ENCODE results near the gene S100A1.

The S100A1 gene

DNA sequence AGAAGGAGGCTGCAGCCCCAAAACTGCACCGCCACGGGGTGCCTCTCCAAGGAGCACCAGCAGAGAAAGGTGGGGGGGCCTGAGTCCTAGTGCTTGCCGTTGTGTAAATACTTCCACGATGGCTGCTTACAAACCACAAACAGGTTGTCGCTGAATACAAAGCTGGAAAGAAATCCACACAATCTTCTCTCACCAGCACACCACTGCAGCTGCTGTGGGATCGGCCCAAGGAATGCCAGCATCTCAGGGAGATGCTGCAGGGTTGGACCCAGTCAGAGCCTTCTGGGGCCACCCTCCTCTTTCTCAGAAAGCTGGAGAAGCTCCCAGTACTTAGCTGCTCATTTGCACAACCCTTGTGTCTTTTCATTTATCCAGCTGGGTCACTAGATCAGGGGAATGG, 9.1 kb upstream of the S100A1 start:
- no peaks in the 10 kb centered on the region for H3K9me3 ChIP-seq (ENCODE audit: severe bottlenecking)
- no peak overlapping the region for H3K27ac ChIP-seq (ENCODE audit: poor library complexity, severe bottlenecking)
- DNase-seq (ENCODE audit: low spot score): no peak
- peaks cover 45% of the 10 kb centered on the region for H3K36me3 ChIP-seq (ENCODE audit: low read depth)
- peaks cover 17% of the 10 kb centered on the region for H3K4me1 ChIP-seq (ENCODE audit: insufficient read depth, poor library complexity, severe bottlenecking)
- TF ChIP-seq, protein P1, sequence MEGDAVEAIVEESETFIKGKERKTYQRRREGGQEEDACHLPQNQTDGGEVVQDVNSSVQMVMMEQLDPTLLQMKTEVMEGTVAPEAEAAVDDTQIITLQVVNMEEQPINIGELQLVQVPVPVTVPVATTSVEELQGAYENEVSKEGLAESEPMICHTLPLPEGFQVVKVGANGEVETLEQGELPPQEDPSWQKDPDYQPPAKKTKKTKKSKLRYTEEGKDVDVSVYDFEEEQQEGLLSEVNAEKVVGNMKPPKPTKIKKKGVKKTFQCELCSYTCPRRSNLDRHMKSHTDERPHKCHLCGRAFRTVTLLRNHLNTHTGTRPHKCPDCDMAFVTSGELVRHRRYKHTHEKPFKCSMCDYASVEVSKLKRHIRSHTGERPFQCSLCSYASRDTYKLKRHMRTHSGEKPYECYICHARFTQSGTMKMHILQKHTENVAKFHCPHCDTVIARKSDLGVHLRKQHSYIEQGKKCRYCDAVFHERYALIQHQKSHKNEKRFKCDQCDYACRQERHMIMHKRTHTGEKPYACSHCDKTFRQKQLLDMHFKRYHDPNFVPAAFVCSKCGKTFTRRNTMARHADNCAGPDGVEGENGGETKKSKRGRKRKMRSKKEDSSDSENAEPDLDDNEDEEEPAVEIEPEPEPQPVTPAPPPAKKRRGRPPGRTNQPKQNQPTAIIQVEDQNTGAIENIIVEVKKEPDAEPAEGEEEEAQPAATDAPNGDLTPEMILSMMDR (IDR thresholded peaks at IDR 0.05; ENCODE audit: poor library complexity, severe bottlenecking): no peak
- no peak overlapping the region for H3K4me3 ChIP-seq (ENCODE audit: severe bottlenecking)
- ATAC-seq (ENCODE audit: low read depth): no peak
- no peaks in the 10 kb centered on the region for H3K27me3 ChIP-seq (ENCODE audit: insufficient read depth, poor library complexity, severe bottlenecking)

DNA sequence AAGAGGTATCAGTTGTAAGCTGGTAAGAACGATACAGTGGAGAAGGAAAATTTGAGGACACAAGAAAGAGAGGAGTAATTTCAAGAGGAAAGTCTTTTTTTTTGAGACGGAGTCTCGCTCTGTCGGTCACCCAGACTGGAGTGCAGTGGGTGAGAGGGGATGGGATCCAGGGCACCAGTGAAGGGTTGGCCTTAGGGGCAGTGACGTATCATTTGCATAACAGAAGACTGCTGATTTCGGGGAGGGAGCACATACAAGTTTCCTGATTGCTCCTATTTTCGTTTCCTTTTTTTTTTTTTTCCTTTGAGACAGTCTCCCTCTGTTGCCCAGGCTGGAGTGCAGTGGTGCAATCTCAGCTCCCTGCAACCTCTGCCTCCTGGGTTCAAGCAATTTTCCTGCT, 5.1 kb upstream of the S100A1 start:
- no peaks in the 10 kb centered on the region for H3K9me3 ChIP-seq (ENCODE audit: severe bottlenecking)
- TF ChIP-seq, protein P1 (IDR thresholded peaks at IDR 0.05; ENCODE audit: poor library complexity, severe bottlenecking): no peak
- no peak overlapping the region for H3K4me3 ChIP-seq (ENCODE audit: severe bottlenecking)
- ATAC-seq (ENCODE audit: low read depth) (no peak), DNase-seq (ENCODE audit: low spot score) (no peak)
- peaks cover 43% of the 10 kb centered on the region for H3K36me3 ChIP-seq (ENCODE audit: low read depth)
- H3K27me3 ChIP-seq (ENCODE audit: insufficient read depth, poor library complexity, severe bottlenecking): no peaks in the 10 kb centered on the region
- H3K4me1 ChIP-seq (ENCODE audit: insufficient read depth, poor library complexity, severe bottlenecking): peaks cover 6% of the 10 kb centered on the region
- H3K27ac ChIP-seq (ENCODE audit: poor library complexity, severe bottlenecking): no peak overlapping the region

DNA sequence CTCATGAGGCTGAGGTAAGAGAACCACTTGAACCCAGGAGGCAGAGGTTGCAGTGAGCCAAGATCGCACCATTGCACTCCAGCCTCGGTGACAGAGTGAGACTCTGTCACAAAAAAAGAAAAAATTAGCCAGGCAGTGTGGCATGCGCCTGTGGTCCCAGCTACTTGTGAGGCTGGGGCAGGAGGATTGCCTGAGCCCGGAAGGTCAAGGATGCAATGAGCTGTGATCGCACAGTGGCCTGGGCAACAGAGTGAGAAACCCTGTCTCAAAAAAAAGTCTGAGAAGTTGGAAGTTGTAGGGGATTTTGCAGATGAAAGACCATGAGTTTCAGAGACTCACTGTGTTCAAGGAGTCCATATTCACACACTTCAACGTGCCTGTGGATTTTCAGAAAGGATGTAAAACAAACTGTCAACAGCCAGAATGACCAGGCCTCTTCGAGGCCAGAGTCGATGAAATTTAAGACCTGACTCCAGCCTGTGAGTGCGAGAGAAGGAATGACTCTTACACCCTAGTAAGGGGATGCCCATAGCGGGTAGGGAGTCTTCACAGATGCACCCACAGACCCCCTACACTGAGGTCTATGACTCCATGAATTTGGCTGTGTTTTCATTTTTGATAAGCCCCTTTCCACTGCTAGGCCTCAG, 3.1 kb upstream of the S100A1 start:
- Histone ChIP-seq H3K4me3 (ENCODE audit: severe bottlenecking) (no peak overlapping the region), H3K36me3 (ENCODE audit: low read depth) (peaks cover 34% of the 10 kb centered on the region), H3K27ac (ENCODE audit: poor library complexity, severe bottlenecking) (no peak overlapping the region), H3K4me1 (ENCODE audit: insufficient read depth, poor library complexity, severe bottlenecking) (peaks cover 6% of the 10 kb centered on the region), H3K9me3 (ENCODE audit: severe bottlenecking) (no peaks in the 10 kb centered on the region), H3K27me3 (ENCODE audit: insufficient read depth, poor library complexity, severe bottlenecking) (no peaks in the 10 kb centered on the region)
- DNase-seq (ENCODE audit: low spot score) (no peak), ATAC-seq (ENCODE audit: low read depth) (no peak)
- TF ChIP-seq, protein P1 (IDR thresholded peaks at IDR 0.05; ENCODE audit: poor library complexity, severe bottlenecking): no peak

DNA sequence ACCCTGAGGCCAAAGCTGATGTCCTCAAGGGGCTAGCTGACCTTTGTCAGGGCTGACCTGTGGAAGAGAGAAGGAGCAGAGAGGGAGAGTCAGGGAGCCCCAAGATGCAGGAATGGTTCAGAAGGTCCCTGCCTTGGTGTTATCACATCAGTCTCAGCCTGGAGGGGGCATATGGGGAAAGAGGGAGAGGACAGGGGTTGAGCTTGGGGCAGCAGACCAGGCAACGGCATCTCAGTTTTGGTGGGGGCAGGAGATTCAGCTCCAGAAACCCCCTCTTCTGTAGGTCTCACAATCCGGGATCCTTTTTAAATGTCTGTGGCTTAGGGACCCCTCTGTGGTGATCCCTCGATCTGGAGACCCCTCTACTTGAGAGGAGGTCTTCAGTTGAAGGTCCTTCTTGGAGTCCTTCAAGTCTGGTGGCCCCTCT, 1.7 kb upstream of the S100A1 start:
- ATAC-seq (ENCODE audit: low read depth) (no peak), DNase-seq (ENCODE audit: low spot score) (no peak)
- H3K27ac ChIP-seq (ENCODE audit: poor library complexity, severe bottlenecking): peak overlapping the region; percentile 76
- H3K36me3 ChIP-seq (ENCODE audit: low read depth): peaks cover 29% of the 10 kb centered on the region
- peaks cover 6% of the 10 kb centered on the region for H3K4me1 ChIP-seq (ENCODE audit: insufficient read depth, poor library complexity, severe bottlenecking)
- TF ChIP-seq, protein P1 (IDR thresholded peaks at IDR 0.05; ENCODE audit: poor library complexity, severe bottlenecking): no peak
- H3K9me3 ChIP-seq (ENCODE audit: severe bottlenecking): no peaks in the 10 kb centered on the region
- peak overlapping the region; percentile 32 for H3K4me3 ChIP-seq (ENCODE audit: severe bottlenecking)
- no peaks in the 10 kb centered on the region for H3K27me3 ChIP-seq (ENCODE audit: insufficient read depth, poor library complexity, severe bottlenecking)
